ENCODE results near the gene RDX. TPM values are rescaled to one million over a fixed set of nuclear protein-coding genes. Genes with fewer than 3 reads are reported as not detected.

Gene RDX
- total and polyA plus RNA-seq, 2 of the 8 experiments (the other 6 are each of a cell fraction or from before 2014, with no cell fraction given) = 27.4 to 100 TPM

- H2AK5ac ChIP-seq (ENCODE audit: low read depth, low read length) = no peak overlapping the region
- no peaks in the 10 kb centered on the region for H3K9me3 ChIP-seq (ENCODE audit: insufficient read depth in 2 of 2, low read depth in 1 of 2, low read length in 1 of 2)
- H2BK12ac ChIP-seq (ENCODE audit: low read depth, low read length) = no peak overlapping the region
- no peak overlapping the region for H2BK5ac ChIP-seq (ENCODE audit: low read depth, low read length)
- CTCF ChIA-PET (ENCODE audit: partially characterized antibody) = interaction anchor here (0.5 to 0.6 kb wide), 3 partner anchors 9 to 197 kb away, joined by 3 read pairs; no protein-coding TSS in a partner anchor
- H3K9ac ChIP-seq (replicated peaks in 1 of 4; ENCODE audit: extremely low read depth in 1 of 4, low read depth in 3 of 4, low read length in 3 of 4) = no peak overlapping the region
- DNase-seq (ENCODE audit: low read depth in 1 of 2, low spot score in 2 of 2) = no peak
- H4K20me1 ChIP-seq (replicated peaks in 1 of 2; ENCODE audit: control insufficient read depth in 1 of 2, insufficient read depth in 2 of 2, low read length in 2 of 2) = no peaks in the 10 kb centered on the region
- H3K18ac ChIP-seq (ENCODE audit: extremely low read depth, low read length) = no peak overlapping the region
- H2BK15ac ChIP-seq (ENCODE audit: low read length) = no peak overlapping the region
- H2BK20ac ChIP-seq (ENCODE audit: low read length) = no peak overlapping the region
- no peaks in the 10 kb centered on the region for H3K36me3 ChIP-seq (ENCODE audit: control insufficient read depth in 2 of 4, insufficient read depth in 4 of 4, low read length in 3 of 4)
- H3K27me3 ChIP-seq (replicated peaks in 1 of 4; ENCODE audit: control insufficient read depth in 3 of 4, extremely low read depth in 1 of 4, insufficient read depth in 3 of 4, low read length in 3 of 4) = no peaks in the 10 kb centered on the region
- no peak for FAIRE-seq
- WGBS, 2 experiments (ENCODE audit: extremely low coverage in 1 of 2, insufficient coverage in 1 of 2, insufficient read length in 1 of 2, insufficient replicate concordance in 2 of 2, low coverage in 1 of 2, low lambda C conversion rate in 2 of 2, missing lambda C conversion rate in 1 of 2) = 87% methylated on average over 6 of the region's 6 CpGs; no CpG with 5 or more reads in 1 of the 2 experiments
- H3K79me1 ChIP-seq (ENCODE audit: low read depth, low read length) = no peaks in the 10 kb centered on the region
- H4K91ac ChIP-seq (replicated peaks; ENCODE audit: insufficient read length, low read length) = no peak overlapping the region
- no peak overlapping the region for H4K5ac ChIP-seq (ENCODE audit: insufficient read length, low read depth, low read length)
- H3K56ac ChIP-seq (replicated peaks; ENCODE audit: insufficient read length, low read depth, low read length) = no peak overlapping the region
- H3K23me2 ChIP-seq (ENCODE audit: low read depth, low read length) = no peaks in the 10 kb centered on the region
- no peak overlapping the region for H3K27ac ChIP-seq (ENCODE audit: low read depth, low read length)
- H3K4ac ChIP-seq (replicated peaks; ENCODE audit: insufficient read length, low read depth, low read length) = no peak overlapping the region
- no peak overlapping the region for H3K23ac ChIP-seq (ENCODE audit: insufficient read length)
- 0 out of 4 replicates have a peak, but pooled peaks cover 0 to 2% of the 10 kb centered on the region in 2 experiments for H3K79me2 ChIP-seq (ENCODE audit: control insufficient read depth in 1 of 2, insufficient read depth in 2 of 2, low read length in 2 of 2)
- H4K8ac ChIP-seq (ENCODE audit: extremely low read depth, insufficient read depth, low read length) = no peak overlapping the region
- no peak overlapping the region for H3K4me3 ChIP-seq (ENCODE audit: extremely low read depth in 1 of 4, insufficient read depth in 2 of 4, low read depth in 3 of 4, low read length in 4 of 4)
- POLR2A ChIA-PET (ENCODE audit: partially characterized antibody) = no interaction called here
- no peak overlapping the region for H3K4me2 ChIP-seq (ENCODE audit: insufficient read depth in 1 of 2, low read depth in 2 of 2, low read length in 2 of 2)
- peaks cover 0 to 11% (median 7%) of the 10 kb centered on the region in 4 experiments; a peak in 4 of 7 replicates for H3K4me1 ChIP-seq (replicated peaks in 1 of 4; ENCODE audit: control insufficient read depth in 3 of 4, insufficient read depth in 4 of 4, low read length in 3 of 4)
- H3K14ac ChIP-seq (ENCODE audit: insufficient read length) = no peak overlapping the region
- no peak overlapping the region for H2AFZ ChIP-seq (ENCODE audit: low read length)
- no peak overlapping the region for H2BK120ac ChIP-seq (replicated peaks; ENCODE audit: low read depth, low read length)
- TF ChIP-seq POLR2A (IDR thresholded peaks at IDR 0.05; ENCODE audit: control extremely low read depth in 1 of 2, low read depth in 2 of 2, low read length in 2 of 2) = no peak
- no peak for TF ChIP-seq RAD21 (IDR thresholded peaks at IDR 0.05 in 1 of 2, conservative IDR thresholded peaks at IDR 0.05 in 1 of 2; ENCODE audit: low read depth in 2 of 2, low read length in 2 of 2)
- TF ChIP-seq CBX5 (IDR thresholded peaks at IDR 0.05; ENCODE audit: low read depth, low read length) = no peak
- no peak for TF ChIP-seq SIX5 (IDR thresholded peaks at IDR 0.05; ENCODE audit: low read depth, low read length)
- no peak for TF ChIP-seq CHD1 (IDR thresholded peaks at IDR 0.05; ENCODE audit: low read depth, low read length)
- no peak for TF ChIP-seq ATF3 (IDR thresholded peaks at IDR 0.05; ENCODE audit: insufficient read depth, low read depth, low read length)
- no peak for TF ChIP-seq EGR1 (IDR thresholded peaks at IDR 0.05; ENCODE audit: borderline replicate concordance, low read depth, low read length)
- no peak for TF ChIP-seq NRF1 (IDR thresholded peaks at IDR 0.05; ENCODE audit: low read depth, low read length)
- TF ChIP-seq MAFK (IDR thresholded peaks at IDR 0.05; ENCODE audit: low read depth, low read length) = no peak
- no peak for TF ChIP-seq KDM5A (IDR thresholded peaks at IDR 0.05; ENCODE audit: low read length)
- no peak for TF ChIP-seq CTCF (IDR thresholded peaks at IDR 0.05; ENCODE audit: control extremely low read depth in 1 of 3, insufficient read depth in 1 of 3, low read depth in 1 of 3, low read length in 3 of 3)
- no peak for TF ChIP-seq BRCA1 (IDR thresholded peaks at IDR 0.05; ENCODE audit: low read depth, low read length)
These were observed 162.3 kb downstream of the RDX start for GRCh38 chr11:110134110-110134509.

Data from H1 (cell line).